AG09309 (cell line): ENCODE measurements around the gene CCL17.

Experiments used
- DNase-seq: peaks from one replicate; pipeline ENCODE4 v3.0.0-alpha.2; 2010; ENCODE audit warnings: low read depth
- H3K4me3 ChIP-seq: 2 replicates; pipeline ENCODE4 v1.5.1; 2011; ENCODE audit warnings: mild to moderate bottlenecking, low read depth, low read length, moderate library complexity; ENCODE audit not compliant: control insufficient read depth
- CTCF ChIP-seq: IDR thresholded peaks from 2 replicates; pipeline ENCODE4 v1.5.1; 2011; ENCODE audit warnings: mild to moderate bottlenecking, low read depth, low read length, inconsistent platforms; ENCODE audit not compliant: insufficient read depth, control insufficient read depth; ENCODE audit errors: missing control alignments

The CCL17 gene

GRCh38 chr16:57360321-57360935, 44.1 kb upstream of the CCL17 start:
- TF ChIP-seq CTCF = no peak
- no peak for DNase-seq
- H3K4me3 ChIP-seq = no peak overlapping the region

GRCh38 chr16:57361404-57361803, 43.2 kb upstream of the CCL17 start:
- no peak for TF ChIP-seq CTCF
- DNase-seq = no peak
- no peak overlapping the region for H3K4me3 ChIP-seq

- TF ChIP-seq CTCF = no peak
- no peak overlapping the region for H3K4me3 ChIP-seq
- DNase-seq = no peak
Measured at GRCh38 chr16:57364143-57364542, 40.4 kb upstream of the CCL17 start.

GRCh38 chr16:57366544-57367040, 38.0 kb upstream of the CCL17 start:
- H3K4me3 ChIP-seq = no peak overlapping the region
- no peak for DNase-seq
- TF ChIP-seq CTCF = no peak

- no peak for DNase-seq
- TF ChIP-seq CTCF = no peak
Measured at GRCh38 chr16:57367116-57367752, 37.3 kb upstream of the CCL17 start.

GRCh38 chr16:57371494-57372371, 32.8 kb upstream of the CCL17 start:
- no peak for DNase-seq
- no peak for TF ChIP-seq CTCF
- H3K4me3 ChIP-seq = no peak overlapping the region

More at GRCh38 chr16:57367116-57367752, 37.3 kb upstream of the CCL17 start:
- H3K4me3 ChIP-seq = no peak overlapping the region
